SJCRH30 (cell line): ENCODE measurements around the gene PTPN14. TPM values are rescaled to one million over a fixed set of nuclear protein-coding genes. Genes with fewer than 3 reads are reported as not detected.

Source experiments
- DNase-seq, 2 experiments: peaks; one replicate each; pipeline ENCODE4 v3.0.0-alpha.2; 2015 to 2020
- H3K27ac ChIP-seq: fragments of 250-450 bp; sonication (Bioruptor Pico); 2 replicates; pipeline ENCODE4 v1.5.1; 2020; ENCODE audit warnings: mild to moderate bottlenecking, moderate library complexity
- H3K27me3 ChIP-seq: fragments of 250-450 bp; sonication (Bioruptor Pico); 2 replicates; pipeline ENCODE4 v1.5.1; 2020; ENCODE audit warnings: mild to moderate bottlenecking, moderate library complexity
- H3K36me3 ChIP-seq: fragments of 250-450 bp; sonication (Bioruptor Pico); 2 replicates; pipeline ENCODE4 v1.5.1; 2020; ENCODE audit warnings: mild to moderate bottlenecking, moderate library complexity
- H3K4me1 ChIP-seq: fragments of 250-450 bp; sonication (Bioruptor Pico); 2 replicates; pipeline ENCODE4 v1.5.1; 2020; ENCODE audit warnings: mild to moderate bottlenecking, moderate library complexity
- H3K4me3 ChIP-seq: fragments of 250-450 bp; sonication (Bioruptor Pico); 2 replicates; pipeline ENCODE4 v1.5.1; 2020; ENCODE audit warnings: mild to moderate bottlenecking, moderate library complexity
- H3K9me3 ChIP-seq: fragments of 250-450 bp; sonication (Bioruptor Pico); replicated peaks from 2 replicates; pipeline ENCODE4 v1.5.1; 2020; ENCODE audit warnings: mild to moderate bottlenecking, moderate library complexity
- total RNA-seq: library from RNA; depleted of rRNA; stranded (reverse); fragments of >200 nt; shearing (Covaris generic); gene quantifications from 2 replicates; pipeline ENCODE4 v1.2.3, GENCODE V29; 2014

Gene PTPN14
- total RNA-seq, 1 experiment from 2014 or later, result 24.3 TPM

DNA sequence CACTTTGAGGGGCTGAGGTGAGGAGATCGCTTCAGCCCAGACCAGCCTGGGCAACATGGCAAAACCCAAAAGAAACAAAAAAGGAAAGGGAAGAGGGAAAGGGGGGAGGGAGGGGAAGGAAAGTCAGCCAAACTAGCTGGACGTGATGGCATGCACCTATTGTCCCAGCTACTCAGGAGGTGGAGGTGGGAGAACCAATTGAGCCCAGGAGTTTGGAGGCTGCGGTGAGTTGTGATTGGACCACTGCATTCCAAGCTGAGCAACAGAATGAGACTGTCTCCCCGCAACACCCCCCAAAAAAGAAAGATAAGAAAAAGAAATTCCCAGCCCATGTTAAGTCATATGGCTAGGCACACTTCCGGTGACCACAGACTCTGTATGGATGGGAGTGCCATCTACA, 128.4 kb downstream of the PTPN14 start:
- H3K27me3 ChIP-seq, result no peaks in the 10 kb centered on the region
- H3K27ac ChIP-seq, result no peak overlapping the region
- H3K4me1 ChIP-seq, result peaks cover 14% of the 10 kb centered on the region
- no peaks in the 10 kb centered on the region; the same call in 1 of the 2 replicates for H3K36me3 ChIP-seq
- H3K9me3 ChIP-seq, result no peaks in the 10 kb centered on the region
- no peak overlapping the region for H3K4me3 ChIP-seq
- no peak for DNase-seq

DNA sequence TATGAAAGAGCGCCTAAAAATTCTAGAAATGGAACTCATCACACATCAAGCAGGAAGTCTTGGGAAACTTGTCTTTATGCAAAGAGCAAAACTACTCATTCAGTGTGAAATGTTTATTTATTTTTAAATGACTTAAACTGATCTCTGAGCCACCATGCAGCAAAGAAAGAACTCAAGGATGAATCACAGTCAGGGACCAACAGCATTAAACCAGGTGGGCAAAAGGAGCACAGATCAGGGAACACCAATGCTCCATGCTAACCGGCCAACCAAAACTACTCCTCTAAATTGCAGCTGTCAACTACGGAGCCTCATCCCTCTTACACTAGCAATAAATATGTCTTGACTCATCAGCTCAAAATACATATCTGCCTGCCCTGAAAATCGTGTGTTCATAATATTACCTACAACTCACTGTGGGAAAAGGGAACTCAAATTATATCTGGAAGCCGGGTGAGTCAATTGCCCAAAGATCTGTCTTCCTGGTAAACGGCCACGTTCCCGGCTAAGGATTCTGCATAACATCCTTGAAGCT, 129.2 kb downstream of the PTPN14 start:
- H3K27ac ChIP-seq, result peak overlapping the region; percentile 11; the same call in 1 of the 2 replicates
- H3K4me1 ChIP-seq, result peaks cover 6% of the 10 kb centered on the region; the same call in 1 of the 2 replicates
- H3K36me3 ChIP-seq, result no peaks in the 10 kb centered on the region; the same call in none of the 2 replicates
- no peaks in the 10 kb centered on the region for H3K27me3 ChIP-seq
- no peaks in the 10 kb centered on the region for H3K9me3 ChIP-seq
- H3K4me3 ChIP-seq, result no peak overlapping the region
- DNase-seq, result peak; percentile 32 to 36

DNA sequence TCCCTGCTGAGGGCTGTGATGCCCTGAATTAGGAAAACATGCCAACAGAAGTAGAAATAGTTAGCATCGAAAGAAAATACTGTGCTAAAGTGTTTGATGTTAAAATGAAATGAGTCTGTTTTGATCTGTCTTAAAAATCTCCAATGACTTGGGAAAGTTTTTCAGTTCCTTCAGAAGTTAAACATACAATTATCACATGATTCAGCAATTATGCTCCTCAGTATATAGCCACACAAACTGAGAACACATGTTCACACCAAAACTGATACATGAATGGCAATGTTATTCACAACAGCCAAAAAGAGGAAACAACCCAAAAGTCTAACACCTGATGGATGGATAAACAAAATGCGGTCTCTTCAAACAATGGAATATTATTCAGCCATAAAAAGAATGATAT, 130.6 kb downstream of the PTPN14 start:
- H3K27me3 ChIP-seq, result no peaks in the 10 kb centered on the region
- H3K4me1 ChIP-seq, result peaks cover 6% of the 10 kb centered on the region; the same call in 1 of the 2 replicates
- H3K36me3 ChIP-seq, result no peaks in the 10 kb centered on the region; the same call in 1 of the 2 replicates
- no peak overlapping the region for H3K4me3 ChIP-seq
- no peak overlapping the region for H3K27ac ChIP-seq
- DNase-seq, result no peak
- H3K9me3 ChIP-seq, result no peaks in the 10 kb centered on the region

DNA sequence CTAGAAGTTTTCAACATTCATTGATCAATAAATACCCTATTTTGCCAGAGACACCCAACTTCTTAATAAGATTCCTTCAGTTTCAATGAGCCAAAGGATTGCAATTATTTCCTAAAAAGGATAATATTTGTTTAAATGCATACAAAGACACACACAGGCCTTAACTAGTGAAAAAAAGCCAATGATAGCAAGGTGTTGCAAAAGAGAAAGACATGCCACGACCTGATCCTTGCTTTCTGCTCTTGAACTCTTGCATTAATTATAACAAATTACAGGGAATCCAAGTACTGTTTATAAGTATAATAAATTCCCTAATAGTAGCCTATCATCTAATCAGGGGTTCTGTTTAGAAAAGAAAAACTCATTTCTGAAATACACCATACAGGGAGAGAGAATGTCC, 131.1 kb downstream of the PTPN14 start:
- Histone ChIP-seq H3K9me3 (no peaks in the 10 kb centered on the region), H3K4me3 (no peak overlapping the region), H3K36me3 (no peaks in the 10 kb centered on the region; the same call in 1 of the 2 replicates), H3K27ac (no peak overlapping the region), H3K4me1 (peaks cover 6% of the 10 kb centered on the region; the same call in 1 of the 2 replicates), H3K27me3 (no peaks in the 10 kb centered on the region)
- DNase-seq, result no peak

DNA sequence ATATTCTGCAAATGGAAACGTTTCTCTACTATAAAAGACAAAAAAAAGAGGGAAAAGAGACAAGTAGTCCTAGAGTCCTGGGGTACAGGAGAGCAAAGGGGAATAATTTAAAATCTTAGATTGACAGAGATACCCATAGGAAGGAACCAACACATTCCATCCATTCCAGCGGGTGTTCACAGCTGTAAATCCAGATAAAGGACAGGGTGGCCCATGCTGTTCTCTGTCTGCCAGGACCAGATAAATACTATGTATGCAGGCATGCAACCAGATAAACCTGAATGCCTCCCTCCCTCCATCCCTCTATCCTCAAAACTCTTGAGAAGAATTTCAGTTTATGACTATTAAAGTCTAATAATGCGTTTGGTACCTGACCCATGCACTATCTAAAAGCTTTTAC, 131.8 kb downstream of the PTPN14 start:
- no peak overlapping the region for H3K27ac ChIP-seq
- peaks cover 2% of the 10 kb centered on the region; the same call in 1 of the 2 replicates for H3K36me3 ChIP-seq
- H3K27me3 ChIP-seq, result no peaks in the 10 kb centered on the region
- peaks cover 6% of the 10 kb centered on the region; the same call in 1 of the 2 replicates for H3K4me1 ChIP-seq
- H3K9me3 ChIP-seq, result no peaks in the 10 kb centered on the region
- DNase-seq, result no peak
- H3K4me3 ChIP-seq, result no peak overlapping the region

DNA sequence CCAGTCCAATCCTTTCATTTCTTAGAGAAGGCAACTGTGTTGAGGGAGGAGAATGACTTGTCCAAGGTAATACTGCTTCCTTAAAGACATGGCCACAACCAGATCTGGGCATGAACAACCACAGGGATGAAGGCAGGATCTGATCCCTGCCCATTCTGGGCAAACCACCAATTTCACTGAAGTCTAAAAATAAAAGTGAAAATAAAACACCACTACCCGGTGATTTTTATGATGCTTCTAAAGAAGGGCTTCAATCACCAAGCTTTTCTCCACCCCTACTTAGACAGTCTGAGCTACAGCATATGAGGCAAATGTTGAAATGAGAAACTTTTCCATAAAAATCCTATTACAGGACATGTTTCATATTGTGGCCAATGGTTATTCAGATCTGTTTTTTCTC, 133.0 kb downstream of the PTPN14 start:
- peaks cover 2% of the 10 kb centered on the region; the same call in 1 of the 2 replicates for H3K36me3 ChIP-seq
- H3K27ac ChIP-seq, result no peak overlapping the region
- DNase-seq, result no peak
- H3K4me3 ChIP-seq, result no peak overlapping the region
- peaks cover 6% of the 10 kb centered on the region; the same call in 1 of the 2 replicates for H3K4me1 ChIP-seq
- H3K27me3 ChIP-seq, result no peaks in the 10 kb centered on the region
- H3K9me3 ChIP-seq, result no peaks in the 10 kb centered on the region

DNA sequence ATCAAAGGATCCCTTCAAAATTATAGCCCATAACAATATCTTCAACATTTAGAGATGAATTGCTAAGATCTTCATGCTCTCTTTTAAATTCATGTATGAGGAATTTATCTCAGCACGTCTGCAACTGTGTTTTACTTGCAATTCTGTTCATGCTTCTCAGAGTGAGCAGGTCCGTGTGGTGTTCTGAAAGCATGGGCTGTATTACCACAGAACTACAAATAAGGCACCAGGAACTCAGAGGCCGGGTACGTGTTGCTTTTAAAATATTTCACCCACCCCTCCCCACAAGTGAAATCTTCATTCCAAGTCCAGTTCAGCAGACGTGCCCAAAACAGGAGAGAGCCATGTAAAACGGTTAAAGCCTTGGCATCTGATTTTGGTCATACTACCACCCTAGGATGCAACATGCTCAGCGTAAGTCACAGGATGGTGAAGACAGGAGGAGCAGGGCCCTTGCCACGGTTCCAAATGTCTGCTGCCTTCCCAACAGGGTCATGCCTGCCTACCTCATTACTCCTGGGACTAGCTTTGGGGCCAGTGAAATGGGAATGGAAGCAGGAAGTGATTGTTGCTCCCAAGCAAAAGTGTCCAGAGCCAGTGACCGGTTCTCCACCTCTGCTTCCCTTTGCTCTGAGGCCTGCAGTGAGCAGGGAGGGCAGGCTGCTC, 133.7 kb downstream of the PTPN14 start:
- Histone ChIP-seq H3K27ac (no peak overlapping the region), H3K36me3 (peaks cover 4% of the 10 kb centered on the region; the same call in 1 of the 2 replicates), H3K9me3 (no peaks in the 10 kb centered on the region), H3K4me3 (no peak overlapping the region), H3K27me3 (no peaks in the 10 kb centered on the region), H3K4me1 (peaks cover 3% of the 10 kb centered on the region; the same call in 1 of the 2 replicates)
- DNase-seq, result no peak

DNA sequence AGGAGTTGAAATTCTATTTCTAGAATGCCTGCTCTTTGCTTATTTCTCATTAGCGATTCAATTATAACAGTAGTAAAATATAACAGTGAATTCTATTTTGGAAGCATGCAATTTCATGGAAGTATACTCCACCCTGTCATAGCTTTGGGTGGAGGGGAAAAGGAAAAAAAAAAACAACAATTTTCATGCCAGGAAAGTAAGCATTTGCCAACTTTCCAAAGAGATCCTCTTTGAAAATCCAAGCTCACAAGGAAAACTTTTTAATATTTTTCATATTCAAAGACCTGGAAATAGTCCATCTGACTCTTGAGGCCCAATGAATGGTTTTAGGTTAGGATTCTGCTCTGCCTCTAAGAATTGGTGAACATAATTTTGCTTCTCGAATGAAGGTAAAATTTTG, 134.5 kb downstream of the PTPN14 start:
- Histone ChIP-seq H3K36me3 (peaks cover 4% of the 10 kb centered on the region), H3K4me3 (no peak overlapping the region), H3K27ac (no peak overlapping the region), H3K9me3 (no peaks in the 10 kb centered on the region), H3K27me3 (no peaks in the 10 kb centered on the region), H3K4me1 (no peaks in the 10 kb centered on the region)
- DNase-seq, result no peak

DNA sequence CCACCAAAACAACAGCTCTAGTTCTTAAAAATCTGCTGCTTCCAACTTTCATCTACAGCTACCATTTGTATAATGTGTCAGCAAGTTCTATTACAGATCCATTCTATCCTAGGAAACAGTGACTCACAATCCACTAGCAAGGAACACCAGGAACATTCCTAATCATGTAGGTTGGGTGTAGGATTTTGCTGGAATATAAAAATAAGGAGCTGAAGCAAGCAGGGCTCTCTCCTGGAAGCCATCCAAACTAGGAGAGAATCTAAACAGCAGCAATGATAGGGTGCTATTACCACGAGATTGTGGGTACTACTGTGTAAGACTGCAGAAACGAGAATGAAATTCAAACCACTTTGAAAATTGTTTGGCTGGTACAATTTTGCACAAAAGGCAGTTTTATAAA, 135.0 kb downstream of the PTPN14 start:
- Histone ChIP-seq H3K27ac (no peak overlapping the region), H3K27me3 (no peaks in the 10 kb centered on the region), H3K4me1 (no peaks in the 10 kb centered on the region), H3K4me3 (no peak overlapping the region), H3K9me3 (no peaks in the 10 kb centered on the region), H3K36me3 (peaks cover 7% of the 10 kb centered on the region)
- DNase-seq, result no peak

DNA sequence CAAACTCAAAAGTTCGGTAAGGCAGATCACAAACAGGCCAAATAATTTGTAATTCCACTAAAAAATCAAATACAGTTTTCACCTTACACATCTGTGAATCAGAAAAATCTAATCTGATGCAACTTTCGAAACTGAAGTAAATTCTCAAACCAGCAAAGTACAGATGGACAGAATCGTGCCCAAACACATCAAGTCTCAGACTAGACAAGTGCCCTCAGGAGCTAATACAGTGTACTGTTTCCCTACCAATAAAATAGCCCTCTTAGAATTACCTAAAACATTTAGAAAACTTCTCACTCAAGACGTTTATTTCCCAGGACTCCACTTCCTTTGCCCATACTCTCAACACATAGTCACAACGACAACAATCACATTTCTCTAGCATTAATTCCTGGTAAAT, 136.3 kb downstream of the PTPN14 start:
- no peak overlapping the region for H3K27ac ChIP-seq
- H3K9me3 ChIP-seq, result no peaks in the 10 kb centered on the region
- H3K36me3 ChIP-seq, result peaks cover 17% of the 10 kb centered on the region
- H3K4me3 ChIP-seq, result no peak overlapping the region
- H3K27me3 ChIP-seq, result no peaks in the 10 kb centered on the region
- H3K4me1 ChIP-seq, result no peaks in the 10 kb centered on the region
- no peak for DNase-seq

DNA sequence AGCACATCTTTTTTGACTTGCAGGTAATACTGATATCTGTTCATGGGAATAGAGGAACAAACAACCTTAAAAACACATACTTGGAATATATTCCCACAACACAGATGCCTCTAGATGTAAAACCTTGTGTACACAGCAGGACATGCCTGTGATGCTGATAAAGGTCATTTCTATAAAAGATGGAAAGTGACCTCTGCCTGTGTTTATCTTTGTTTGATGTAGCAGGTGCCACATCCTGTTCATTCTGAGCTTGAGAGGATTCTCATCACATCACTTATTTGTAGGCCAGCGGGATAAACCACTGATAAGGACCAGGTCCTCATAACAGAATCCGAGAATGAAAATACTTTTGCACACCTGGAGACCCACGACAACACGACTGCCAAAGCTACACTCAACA, 136.7 kb downstream of the PTPN14 start:
- H3K27me3 ChIP-seq, result no peaks in the 10 kb centered on the region
- no peaks in the 10 kb centered on the region for H3K4me1 ChIP-seq
- DNase-seq, result no peak
- no peak overlapping the region for H3K4me3 ChIP-seq
- no peak overlapping the region for H3K27ac ChIP-seq
- H3K9me3 ChIP-seq, result no peaks in the 10 kb centered on the region
- peaks cover 19% of the 10 kb centered on the region for H3K36me3 ChIP-seq

DNA sequence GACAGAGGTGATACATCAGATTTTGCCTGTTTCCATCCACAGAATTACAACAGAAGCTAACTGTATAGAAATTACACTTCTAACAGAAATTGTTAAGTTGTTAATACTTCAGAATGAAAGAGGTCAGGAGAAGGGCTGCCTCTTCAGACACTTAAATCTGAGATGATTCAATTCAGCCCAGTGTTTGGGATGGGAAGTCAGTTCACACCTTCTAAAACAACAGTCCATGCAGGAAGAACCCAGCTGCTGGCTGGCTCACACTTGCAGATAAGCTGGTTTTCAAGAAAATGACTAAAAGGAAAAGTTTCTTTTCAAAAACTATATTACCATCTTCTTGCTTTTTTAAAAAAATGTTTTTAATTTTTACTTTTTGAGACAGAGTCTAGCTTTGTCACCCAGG, 138.1 kb downstream of the PTPN14 start:
- no peaks in the 10 kb centered on the region for H3K27me3 ChIP-seq
- DNase-seq, result no peak
- H3K36me3 ChIP-seq, result peaks cover 19% of the 10 kb centered on the region
- no peak overlapping the region for H3K4me3 ChIP-seq
- H3K9me3 ChIP-seq, result no peaks in the 10 kb centered on the region
- H3K4me1 ChIP-seq, result no peaks in the 10 kb centered on the region
- H3K27ac ChIP-seq, result no peak overlapping the region

DNA sequence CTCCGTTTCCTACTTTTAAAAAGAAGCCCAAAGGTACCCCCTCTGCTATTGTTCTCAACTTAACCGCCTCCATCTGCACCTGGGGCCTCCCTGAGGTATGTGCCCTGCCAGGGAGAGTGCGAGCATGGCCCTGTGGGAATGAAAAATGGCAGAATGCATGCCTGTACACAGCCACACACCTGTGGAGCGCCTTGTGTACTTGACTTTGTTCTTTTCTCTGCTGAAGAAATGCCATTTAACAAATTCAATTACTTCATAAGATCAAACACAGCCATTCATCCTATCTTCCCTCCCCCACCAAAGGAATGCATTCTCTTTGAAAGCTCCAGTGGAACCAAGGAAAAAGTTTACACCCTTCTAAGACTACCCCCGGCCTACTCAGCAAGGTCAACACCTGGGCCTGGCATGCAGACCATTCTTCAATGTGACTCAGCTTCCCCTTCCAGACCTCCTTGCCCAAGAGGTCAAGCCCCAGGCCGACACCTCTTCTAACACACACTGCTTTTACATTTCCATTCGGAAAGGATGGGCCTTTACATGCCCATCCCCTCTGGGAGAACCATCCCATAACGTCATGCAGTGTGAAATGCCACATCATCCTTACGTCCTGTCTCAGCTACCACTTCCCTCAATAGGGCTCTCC, 146.7 kb downstream of the PTPN14 start:
- H3K27ac ChIP-seq, result no peak overlapping the region
- peaks cover 21% of the 10 kb centered on the region for H3K36me3 ChIP-seq
- no peaks in the 10 kb centered on the region for H3K4me1 ChIP-seq
- no peak overlapping the region for H3K4me3 ChIP-seq
- no peak for DNase-seq
- H3K9me3 ChIP-seq, result no peaks in the 10 kb centered on the region
- H3K27me3 ChIP-seq, result no peaks in the 10 kb centered on the region

DNA sequence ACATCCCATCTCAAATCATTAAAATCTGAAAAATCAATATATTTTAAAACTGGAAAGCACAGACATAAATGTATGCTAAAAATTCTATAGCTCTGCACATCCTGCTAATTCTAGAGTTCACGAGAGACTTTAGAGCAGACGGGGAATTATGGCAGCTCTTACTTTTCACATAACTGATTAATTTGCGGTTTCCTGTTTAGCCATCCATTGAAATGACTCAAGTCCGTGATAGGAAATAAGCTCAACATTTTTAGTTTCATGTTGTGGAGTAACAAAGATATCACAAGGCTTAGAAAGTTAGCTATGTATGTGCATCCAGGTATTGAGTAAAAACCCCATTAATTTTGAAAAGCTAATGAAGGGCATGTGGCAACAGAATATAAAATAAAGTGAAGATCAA, 147.2 kb downstream of the PTPN14 start:
- peaks cover 22% of the 10 kb centered on the region for H3K36me3 ChIP-seq
- no peak overlapping the region for H3K4me3 ChIP-seq
- DNase-seq, result no peak
- H3K9me3 ChIP-seq, result no peaks in the 10 kb centered on the region
- H3K27ac ChIP-seq, result no peak overlapping the region
- H3K4me1 ChIP-seq, result no peaks in the 10 kb centered on the region
- H3K27me3 ChIP-seq, result no peaks in the 10 kb centered on the region

DNA sequence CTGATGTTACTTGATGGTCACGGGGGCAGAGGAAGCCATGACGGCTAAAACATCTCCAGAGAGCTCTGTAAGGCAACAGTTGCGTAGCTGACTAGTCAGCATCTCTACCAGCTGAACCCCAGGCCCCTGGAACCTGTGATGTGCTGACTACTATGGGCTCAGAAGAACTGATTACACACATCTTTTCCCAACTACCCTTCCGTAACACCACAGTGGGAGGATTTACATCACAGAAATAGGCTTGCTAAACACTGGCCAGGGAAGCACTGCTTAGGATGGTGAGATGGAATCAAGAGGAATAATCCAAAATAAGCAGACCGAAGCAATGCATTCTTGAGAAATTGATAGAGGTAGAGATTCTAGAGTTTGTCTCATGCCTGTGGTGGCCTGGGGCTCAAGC, 148.0 kb downstream of the PTPN14 start:
- H3K27me3 ChIP-seq, result no peaks in the 10 kb centered on the region
- peaks cover 22% of the 10 kb centered on the region for H3K36me3 ChIP-seq
- H3K4me1 ChIP-seq, result no peaks in the 10 kb centered on the region
- H3K9me3 ChIP-seq, result no peaks in the 10 kb centered on the region
- no peak overlapping the region for H3K4me3 ChIP-seq
- H3K27ac ChIP-seq, result no peak overlapping the region
- no peak for DNase-seq
